ENCODE measurements around the gene SNAPC4. TPM values are rescaled to one million over a fixed set of nuclear protein-coding genes. Genes with fewer than 3 reads are reported as not detected.

Gene SNAPC4
- 13.5 TPM for total RNA-seq (ENCODE audit: unreplicated experiment)
- long read RNA-seq, partial matches to known transcripts, result 2 of 4 reads
- long read RNA-seq, other reads (novel, unspliced or antisense), result 2 of 4 reads

GRCh38 chr9:136400038-136400834, at the start of gene SNAPC4:
Gene SNAPC4 (minus strand): TSS chr9:136400170. CDS start chr9:136398428, 1,742 bp downstream.
- H3K4me1 Mint-ChIP-seq (ENCODE audit: unreplicated experiment), result peaks cover 7% of the 10 kb centered on the region
- H3K27ac Mint-ChIP-seq (ENCODE audit: unreplicated experiment), result peak within 1 kb of the TSS; percentile 75
- peaks cover 26% of the 10 kb centered on the region for H3K36me3 Mint-ChIP-seq (ENCODE audit: low read depth, unreplicated experiment)

GRCh38 chr9:136448655-136449054, 48.7 kb upstream of the SNAPC4 start:
- Mint-ChIP-seq H3K9me3 (ENCODE audit: unreplicated experiment) (no peaks in the 10 kb centered on the region), H3K36me3 (ENCODE audit: low read depth, unreplicated experiment) (peaks cover 65% of the 10 kb centered on the region), H3K27me3 (ENCODE audit: unreplicated experiment) (peaks cover 21% of the 10 kb centered on the region), H3K4me3 (ENCODE audit: unreplicated experiment) (no peak overlapping the region), H3K27ac (ENCODE audit: unreplicated experiment) (no peak overlapping the region), H3K4me1 (ENCODE audit: unreplicated experiment) (no peaks in the 10 kb centered on the region)
- no peak for TF ChIP-seq CTCF (IDR thresholded peaks at IDR 0.05; ENCODE audit: unreplicated experiment)
- no peak for DNase-seq (ENCODE audit: low spot score)

More at GRCh38 chr9:136400038-136400834, at the start of gene SNAPC4:
- peak; percentile 58 for TF ChIP-seq CTCF (IDR thresholded peaks at IDR 0.05; ENCODE audit: unreplicated experiment)
- peak; percentile 95 for DNase-seq (ENCODE audit: low spot score)
- peak within 1 kb of the TSS; percentile 96 for H3K4me3 Mint-ChIP-seq (ENCODE audit: unreplicated experiment)
- H3K27me3 Mint-ChIP-seq (ENCODE audit: unreplicated experiment), result peaks cover 13% of the 10 kb centered on the region
- H3K9me3 Mint-ChIP-seq (ENCODE audit: unreplicated experiment), result no peaks in the 10 kb centered on the region

GRCh38 chr9:136447173-136447778, 47.3 kb upstream of the SNAPC4 start:
- no peak for DNase-seq (ENCODE audit: low spot score)
- H3K27me3 Mint-ChIP-seq (ENCODE audit: unreplicated experiment), result peaks cover 23% of the 10 kb centered on the region
- H3K36me3 Mint-ChIP-seq (ENCODE audit: low read depth, unreplicated experiment), result peaks cover 67% of the 10 kb centered on the region
- no peaks in the 10 kb centered on the region for H3K9me3 Mint-ChIP-seq (ENCODE audit: unreplicated experiment)
- H3K27ac Mint-ChIP-seq (ENCODE audit: unreplicated experiment), result no peak overlapping the region
- H3K4me3 Mint-ChIP-seq (ENCODE audit: unreplicated experiment), result peak overlapping the region; percentile 49
- TF ChIP-seq CTCF (IDR thresholded peaks at IDR 0.05; ENCODE audit: unreplicated experiment), result no peak
- H3K4me1 Mint-ChIP-seq (ENCODE audit: unreplicated experiment), result no peaks in the 10 kb centered on the region

GRCh38 chr9:136445799-136446198, 45.8 kb upstream of the SNAPC4 start:
- Mint-ChIP-seq H3K36me3 (ENCODE audit: low read depth, unreplicated experiment) (peaks cover 62% of the 10 kb centered on the region), H3K4me3 (ENCODE audit: unreplicated experiment) (no peak overlapping the region), H3K27ac (ENCODE audit: unreplicated experiment) (no peak overlapping the region), H3K4me1 (ENCODE audit: unreplicated experiment) (no peaks in the 10 kb centered on the region), H3K27me3 (ENCODE audit: unreplicated experiment) (peaks cover 26% of the 10 kb centered on the region), H3K9me3 (ENCODE audit: unreplicated experiment) (no peaks in the 10 kb centered on the region)
- TF ChIP-seq CTCF (IDR thresholded peaks at IDR 0.05; ENCODE audit: unreplicated experiment), result no peak
- DNase-seq (ENCODE audit: low spot score), result no peak

- Mint-ChIP-seq H3K4me1 (ENCODE audit: unreplicated experiment) (peaks cover 3% of the 10 kb centered on the region), H3K36me3 (ENCODE audit: low read depth, unreplicated experiment) (peaks cover 53% of the 10 kb centered on the region), H3K4me3 (ENCODE audit: unreplicated experiment) (peak overlapping the region; percentile 42), H3K27ac (ENCODE audit: unreplicated experiment) (no peak overlapping the region), H3K9me3 (ENCODE audit: unreplicated experiment) (no peaks in the 10 kb centered on the region), H3K27me3 (ENCODE audit: unreplicated experiment) (peaks cover 25% of the 10 kb centered on the region)
- TF ChIP-seq CTCF (IDR thresholded peaks at IDR 0.05; ENCODE audit: unreplicated experiment), result no peak
- DNase-seq (ENCODE audit: low spot score), result no peak
These were observed 44.1 kb upstream of the SNAPC4 start for GRCh38 chr9:136444102-136444501.

Data from endothelial cell (in vitro differentiated cells).